Thyroid gland (tissue), 4 donors: ENCODE results near the gene PRR5.

Source experiments
- POLR2A ChIP-seq, 2 donors: fragments of 450-650 bp; IDR thresholded peaks; one replicate each; pipeline ENCODE4 v1.6.1; 2017; ENCODE audit warnings: antibody characterized with exemption in 2 of 2, mild to moderate bottlenecking in 2 of 2, moderate library complexity in 1 of 2
- TF ChIP-seq, protein P1 (sequence below), 6 experiments: fragments of 200-600 bp in 3 of 6; fragments of 450-650 bp in 3 of 6; sonication (generic) in 3 of 6; IDR thresholded peaks; one replicate each; pipeline ENCODE4 v1.5.1; 2016 to 2019; ENCODE audit warnings: antibody characterized with exemption in 6 of 6, mild to moderate bottlenecking in 2 of 6, inconsistent platforms in 1 of 6, moderate library complexity in 1 of 6

- TF ChIP-seq POLR2A (IDR thresholded peaks at IDR 0.05): no peak
- TF ChIP-seq, protein P1, sequence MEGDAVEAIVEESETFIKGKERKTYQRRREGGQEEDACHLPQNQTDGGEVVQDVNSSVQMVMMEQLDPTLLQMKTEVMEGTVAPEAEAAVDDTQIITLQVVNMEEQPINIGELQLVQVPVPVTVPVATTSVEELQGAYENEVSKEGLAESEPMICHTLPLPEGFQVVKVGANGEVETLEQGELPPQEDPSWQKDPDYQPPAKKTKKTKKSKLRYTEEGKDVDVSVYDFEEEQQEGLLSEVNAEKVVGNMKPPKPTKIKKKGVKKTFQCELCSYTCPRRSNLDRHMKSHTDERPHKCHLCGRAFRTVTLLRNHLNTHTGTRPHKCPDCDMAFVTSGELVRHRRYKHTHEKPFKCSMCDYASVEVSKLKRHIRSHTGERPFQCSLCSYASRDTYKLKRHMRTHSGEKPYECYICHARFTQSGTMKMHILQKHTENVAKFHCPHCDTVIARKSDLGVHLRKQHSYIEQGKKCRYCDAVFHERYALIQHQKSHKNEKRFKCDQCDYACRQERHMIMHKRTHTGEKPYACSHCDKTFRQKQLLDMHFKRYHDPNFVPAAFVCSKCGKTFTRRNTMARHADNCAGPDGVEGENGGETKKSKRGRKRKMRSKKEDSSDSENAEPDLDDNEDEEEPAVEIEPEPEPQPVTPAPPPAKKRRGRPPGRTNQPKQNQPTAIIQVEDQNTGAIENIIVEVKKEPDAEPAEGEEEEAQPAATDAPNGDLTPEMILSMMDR (IDR thresholded peaks at IDR 0.05): no peak
Measured at GRCh38 chr22:44686873-44687600, 15.0 kb upstream of the PRR5 start.
